NOMO-1 (cell line): Measurements from ENCODE around the gene MTMR12.
A peak's percentile ranks its signal among the peaks of the same experiment; 100 is the strongest.
"Not testable (repeated sequence)": the region's sequence is repeated elsewhere in the genome, so short reads cannot be mapped to it uniquely, and the experiment has no call there.

Source experiments
- DNase-seq, 2 experiments: peaks; one replicate each; lab custom pipeline; 2025; ENCODE audit not compliant: unreplicated experiment in 2 of 2; lab: John Stamatoyannopoulos, UW

Gene MTMR12

DNA sequence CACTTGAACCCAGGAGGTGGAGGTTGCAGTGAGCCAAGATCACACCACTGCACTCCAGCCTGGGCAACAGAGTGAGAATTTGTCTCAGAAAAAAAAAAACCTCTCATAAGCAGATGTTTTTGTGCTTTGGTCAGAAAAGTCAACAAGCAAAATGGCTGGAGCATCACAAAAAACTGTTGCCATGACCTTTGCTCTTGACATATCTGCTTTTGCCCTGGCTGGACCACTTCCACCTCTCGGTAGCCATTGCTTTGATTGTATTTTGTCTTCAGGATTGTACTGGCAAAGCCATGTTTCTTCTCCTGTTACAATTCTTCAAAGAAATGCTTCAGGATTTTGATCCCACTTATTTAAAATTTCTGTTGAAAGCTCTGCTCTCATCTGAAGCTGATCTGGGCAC, 67.0 kb downstream of the MTMR12 start:
- no peak for DNase-seq

DNA sequence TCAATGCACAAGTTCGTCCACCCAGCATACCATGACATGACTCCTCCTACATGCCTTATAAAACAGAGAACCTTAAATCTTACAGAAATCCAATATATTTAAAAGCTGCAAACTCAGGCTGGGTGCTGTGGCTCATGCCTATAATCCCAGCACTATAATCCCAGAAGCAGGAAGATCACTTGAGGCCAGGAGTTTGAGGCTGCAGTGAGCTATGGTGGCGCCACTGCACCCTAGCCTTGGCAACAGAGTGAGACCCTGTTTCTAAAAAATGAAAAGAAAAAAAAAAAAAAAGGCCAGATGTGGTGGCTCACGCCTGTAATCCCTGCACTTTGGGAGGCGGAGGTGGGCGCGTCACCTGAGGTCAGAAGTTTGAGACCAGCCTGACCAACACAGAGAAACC, 68.7 kb downstream of the MTMR12 start:
- DNase-seq: no peak

DNA sequence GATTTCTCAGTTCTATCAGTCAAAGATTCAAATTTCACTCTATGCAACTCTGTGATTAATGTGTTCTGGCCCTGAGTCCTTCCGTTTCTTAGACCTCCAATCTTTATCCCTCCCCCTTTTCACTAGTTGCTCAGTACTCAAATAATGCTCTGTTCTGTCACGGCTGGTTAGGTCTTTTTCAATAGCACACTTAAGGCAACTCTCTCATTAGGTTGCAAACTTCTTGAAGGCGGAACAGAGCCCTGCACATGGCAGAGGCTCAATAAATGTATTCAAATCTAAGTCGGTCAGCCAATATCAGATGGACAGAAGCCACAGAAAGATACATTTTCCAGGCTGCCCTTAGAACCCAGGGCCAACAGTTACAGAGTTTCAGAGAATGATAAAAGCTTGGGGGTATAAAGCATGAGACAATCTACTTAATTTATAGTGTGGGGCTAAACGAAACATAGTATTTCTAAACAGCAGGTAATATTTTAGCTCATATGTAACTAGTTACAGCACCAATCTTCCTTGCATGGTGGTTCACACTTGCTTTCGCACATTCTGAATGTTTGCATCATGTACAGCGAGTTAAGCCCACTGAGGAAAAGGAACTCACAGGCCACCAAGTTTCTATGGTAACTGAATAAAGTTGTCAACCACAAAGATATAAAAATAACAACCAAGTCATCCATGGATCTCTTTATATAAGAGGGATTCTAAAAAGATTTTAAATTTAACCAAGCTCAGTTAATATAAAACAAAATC, 71.5 kb downstream of the MTMR12 start:
- DNase-seq: no peak

DNA sequence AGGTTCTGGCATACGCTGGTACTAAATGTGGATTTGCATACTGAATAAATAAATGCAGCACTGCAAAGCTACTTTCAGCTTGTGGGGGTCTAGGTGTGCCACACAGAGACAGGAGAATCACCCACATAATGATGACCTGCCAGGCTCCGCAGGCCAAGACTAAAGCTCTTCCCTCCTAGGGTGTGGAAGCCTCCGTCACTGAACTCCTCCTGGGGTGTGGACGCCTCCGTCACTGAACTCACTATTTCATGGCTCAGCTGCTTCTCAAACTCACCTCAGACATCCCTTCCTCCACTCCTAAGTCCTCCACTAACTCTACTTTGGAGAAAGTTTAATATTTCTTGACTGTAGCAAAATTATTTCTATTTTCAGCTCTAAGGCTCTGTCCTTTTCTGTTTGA, 73.4 kb downstream of the MTMR12 start:
- no peak for DNase-seq

GRCh38 chr5:32233696-32234447, 78.9 kb downstream of the MTMR12 start:
- peak; percentile 82 to 91 for DNase-seq

DNA sequence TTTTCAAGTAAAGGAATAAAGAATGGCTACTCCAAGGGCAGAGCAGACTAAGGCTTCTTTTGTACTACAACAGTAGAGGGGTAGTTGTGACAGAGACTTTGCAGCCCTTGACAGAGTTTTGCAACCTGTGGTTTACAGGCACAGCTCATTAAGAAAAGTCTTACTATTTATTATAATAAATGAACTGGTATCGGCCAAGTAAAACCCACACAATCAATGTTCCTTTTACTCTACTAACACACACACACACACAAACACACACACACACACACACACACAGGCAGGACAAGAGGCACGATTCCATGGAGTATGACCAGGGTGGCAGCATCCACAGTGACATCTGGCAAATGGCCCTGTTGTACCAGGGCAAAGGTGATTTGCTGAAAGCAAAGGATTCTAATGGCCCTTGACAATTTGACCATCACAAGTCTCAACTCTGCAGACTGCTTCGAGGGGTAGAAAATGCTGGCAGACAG, 79.5 kb downstream of the MTMR12 start:
- DNase-seq: peak; percentile 89 to 95

- DNase-seq: peak; percentile 97 to 99
Measured at GRCh38 chr5:32232441-32233219, 80.1 kb downstream of the MTMR12 start.

DNA sequence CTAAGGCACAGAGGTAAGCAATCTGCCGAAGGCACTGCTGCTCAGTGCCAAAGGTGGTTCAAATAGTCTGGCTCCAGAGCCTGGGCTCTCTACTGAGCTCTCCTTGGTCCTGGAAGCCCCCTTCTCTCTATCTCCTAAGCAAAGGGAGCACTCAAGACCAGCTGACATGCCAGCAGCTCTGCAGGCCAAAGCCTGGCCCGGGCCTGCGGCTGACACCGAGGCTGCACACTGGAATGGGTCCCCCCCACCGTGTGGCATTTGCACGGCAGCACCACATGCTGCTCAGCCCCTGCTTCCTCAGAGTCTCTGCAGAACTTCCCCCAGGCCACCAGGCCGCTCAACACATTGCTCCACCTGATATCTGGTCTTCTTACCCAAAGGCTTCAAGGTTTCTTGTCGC, 80.8 kb downstream of the MTMR12 start:
- DNase-seq: peak; percentile 80 to 84

DNA sequence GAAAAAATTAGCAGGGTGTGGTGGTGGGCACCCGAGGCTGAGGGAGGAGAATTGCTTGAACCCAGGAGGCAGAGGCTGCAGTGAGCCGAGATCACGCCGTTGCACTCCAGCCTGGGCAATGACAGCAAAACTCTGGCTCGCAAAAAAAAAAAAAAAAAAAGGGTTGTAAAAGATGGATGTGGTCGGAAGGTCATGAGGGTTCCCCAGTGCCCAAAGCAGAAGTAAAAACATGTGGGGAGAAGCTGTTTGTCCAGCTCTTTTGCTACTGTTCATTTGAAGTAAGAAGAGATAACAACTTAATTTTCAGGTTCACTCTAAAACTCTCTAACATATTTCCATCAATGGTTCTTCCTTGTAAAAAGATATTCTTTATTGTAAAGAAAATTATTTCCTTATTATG, 81.5 kb downstream of the MTMR12 start:
- DNase-seq: peak; percentile 83 to 95

- peak; percentile 56 for DNase-seq
Measured at GRCh38 chr5:32230356-32231099, 82.2 kb downstream of the MTMR12 start.

DNA sequence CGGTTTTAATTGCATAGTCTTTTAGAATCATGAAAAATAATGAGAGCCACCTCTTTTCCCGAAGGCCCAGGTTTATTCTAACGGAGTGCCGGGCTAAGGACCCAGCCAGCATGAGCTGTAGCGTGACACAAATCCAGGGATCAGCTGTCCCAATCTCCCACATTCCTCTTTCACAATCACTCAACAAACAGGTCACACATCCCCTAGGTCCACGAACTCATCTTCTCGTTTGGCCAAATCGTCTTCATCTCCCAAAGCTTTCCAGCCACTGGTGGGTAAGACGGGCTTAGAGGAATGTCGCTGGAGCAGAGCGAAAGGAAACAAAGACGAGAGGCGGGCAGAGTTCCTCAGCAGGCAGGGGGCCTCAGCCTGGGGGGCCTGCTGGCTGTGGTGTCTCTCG, 83.2 kb downstream of the MTMR12 start:
- no peak for DNase-seq

DNA sequence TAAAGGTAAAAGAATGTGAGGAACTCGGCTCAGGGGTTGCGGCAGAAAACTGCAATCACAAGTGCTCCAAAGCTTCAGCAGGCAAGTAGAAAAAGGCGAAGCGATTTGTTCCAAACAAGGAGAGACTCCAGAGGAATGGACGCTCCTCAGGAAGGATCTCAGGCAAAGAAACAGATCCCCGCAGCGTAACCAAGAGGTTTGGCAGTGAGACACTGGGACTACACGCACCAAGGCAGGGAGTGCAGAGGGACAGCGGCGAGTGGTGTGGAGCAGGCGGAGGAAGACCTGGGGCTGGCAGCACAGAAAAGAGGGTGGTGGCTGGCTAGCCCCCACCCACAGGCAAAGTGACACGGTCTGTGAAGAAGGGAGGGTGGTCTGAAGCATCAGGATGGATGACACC, 83.9 kb downstream of the MTMR12 start:
- no peak for DNase-seq

DNA sequence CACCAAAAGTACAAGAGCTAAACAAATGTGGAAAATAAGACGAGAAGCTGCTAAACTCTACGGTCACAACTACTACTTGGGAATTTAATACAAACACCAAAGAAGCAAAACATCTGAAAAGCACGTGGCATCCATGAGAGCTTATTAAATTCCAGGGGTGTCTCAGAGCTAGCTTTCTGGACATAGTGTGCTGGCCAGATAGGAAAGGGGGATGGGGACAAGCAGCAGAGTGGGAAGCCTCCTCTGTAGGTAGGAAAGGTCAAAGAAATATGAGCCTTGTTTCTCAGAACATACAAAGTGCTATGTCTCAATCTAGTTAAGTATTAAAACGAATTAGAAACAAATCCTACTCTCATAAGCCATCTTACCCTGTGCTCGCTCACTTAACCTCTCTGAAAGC, 87.3 kb downstream of the MTMR12 start:
- no peak for DNase-seq

- DNase-seq: no peak
Measured at GRCh38 chr5:32223972-32224609, 88.6 kb downstream of the MTMR12 start.

DNA sequence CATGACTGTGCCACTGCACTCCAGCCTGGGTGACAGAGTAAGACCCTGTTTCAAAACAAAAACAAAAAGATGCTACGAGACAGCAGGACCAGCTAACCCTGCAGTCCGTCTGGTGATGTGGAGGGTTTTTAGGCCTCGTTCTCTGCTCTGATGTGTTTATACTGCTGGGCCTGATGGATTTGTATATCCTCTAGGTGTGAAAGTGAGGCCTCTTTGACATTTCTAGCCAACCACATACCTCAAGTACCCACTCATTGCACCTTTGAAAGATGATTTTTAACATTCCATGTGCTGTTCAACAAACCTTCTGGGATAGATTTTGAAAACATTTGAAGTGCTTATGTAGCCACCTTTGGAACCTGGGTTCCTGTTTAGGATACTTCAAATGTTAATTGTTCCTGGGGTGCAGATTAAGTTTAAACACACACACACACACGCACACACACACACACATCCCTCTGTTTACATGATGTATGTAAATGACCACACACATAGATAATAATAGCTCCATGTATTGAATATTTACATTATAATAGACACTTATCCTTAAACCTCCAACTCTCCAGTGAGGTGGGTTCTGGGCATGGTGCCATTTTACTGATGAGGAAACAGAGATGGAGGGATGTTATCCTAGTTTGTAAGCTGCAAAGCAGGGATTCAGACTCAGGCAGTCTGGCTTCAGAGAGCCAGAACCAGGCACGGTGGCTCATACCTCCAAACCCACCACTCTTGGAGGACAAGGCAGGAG, 89.8 kb downstream of the MTMR12 start:
- no peak for DNase-seq

- peak; percentile 67 to 76 for DNase-seq
Measured at GRCh38 chr5:32217886-32218396, 94.8 kb downstream of the MTMR12 start.

GRCh38 chr5:32214344-32214743, 98.4 kb downstream of the MTMR12 start:
- DNase-seq: not testable (repeated sequence)

DNA sequence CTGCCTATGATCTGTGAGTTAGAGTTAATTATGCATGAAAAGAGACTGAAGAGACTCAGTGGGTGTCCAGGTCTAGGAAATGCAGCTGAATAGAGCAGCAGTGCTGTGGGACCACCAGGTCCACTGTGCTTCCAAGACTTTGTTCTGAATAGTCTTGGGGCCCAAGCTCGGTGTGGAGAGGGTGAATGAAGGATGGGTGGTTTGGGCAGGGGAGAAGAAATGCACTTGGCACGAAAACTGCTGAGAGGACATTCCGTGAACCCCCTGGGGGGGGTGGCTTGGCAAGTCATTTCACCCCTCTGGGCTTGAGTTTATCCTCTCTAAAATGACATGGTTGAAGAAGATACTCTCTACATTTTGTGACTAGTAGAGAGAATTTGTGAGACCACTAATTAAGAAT, 102.6 kb downstream of the MTMR12 start:
- DNase-seq: no peak

- DNase-seq: not testable (repeated sequence)
Measured at GRCh38 chr5:32208837-32209236, 103.9 kb downstream of the MTMR12 start.
